RWPE2 (cell line): ENCODE results near the gene MAST2.

ENCODE experiments used
- ATAC-seq: fragments of 200-7000 bp; cut with Tn5 transposase; 3 replicates; pipeline ENCODE4 v1.9.1; 2021; ENCODE audit warnings: low read depth
- DNase-seq: peaks from one replicate; pipeline ENCODE4 v3.0.0-alpha.2; 2020; ENCODE audit warnings: low spot score
- H3K27ac ChIP-seq: fragments of 450-650 bp; 2 replicates; pipeline ENCODE4 v1.5.1; 2017; ENCODE audit warnings: mild to moderate bottlenecking; ENCODE audit not compliant: poor library complexity, severe bottlenecking
- H3K27me3 ChIP-seq: fragments of 250-450 bp; sonication (Bioruptor Pico); 2 replicates; pipeline ENCODE4 v1.5.1; 2021; ENCODE audit warnings: mild to moderate bottlenecking, moderate library complexity; ENCODE audit not compliant: insufficient read depth, poor library complexity, severe bottlenecking
- H3K36me3 ChIP-seq: fragments of 250-450 bp; sonication (Bioruptor Pico); 2 replicates; pipeline ENCODE4 v1.5.1; 2020; ENCODE audit warnings: low read depth, mild to moderate bottlenecking, moderate library complexity
- H3K4me1 ChIP-seq: fragments of 250-450 bp; sonication (Bioruptor Pico); 2 replicates; pipeline ENCODE4 v1.5.1; 2021; ENCODE audit warnings: mild to moderate bottlenecking, moderate library complexity; ENCODE audit not compliant: insufficient read depth, poor library complexity, severe bottlenecking
- H3K4me3 ChIP-seq: fragments of 250-450 bp; sonication (Bioruptor Pico); 2 replicates; pipeline ENCODE4 v1.5.1; 2021; ENCODE audit warnings: mild to moderate bottlenecking, moderate library complexity; ENCODE audit not compliant: severe bottlenecking
- H3K9me3 ChIP-seq: fragments of 250-450 bp; sonication (Bioruptor Pico); 2 replicates; pipeline ENCODE4 v1.5.1; 2021; ENCODE audit warnings: mild to moderate bottlenecking, moderate library complexity; ENCODE audit not compliant: severe bottlenecking
- CTCF ChIP-seq: fragments of 450-650 bp; IDR thresholded peaks from one replicate; pipeline ENCODE4 v1.5.1; 2017; ENCODE audit warnings: mild to moderate bottlenecking, moderate library complexity; ENCODE audit not compliant: poor library complexity, severe bottlenecking

The MAST2 gene

DNA sequence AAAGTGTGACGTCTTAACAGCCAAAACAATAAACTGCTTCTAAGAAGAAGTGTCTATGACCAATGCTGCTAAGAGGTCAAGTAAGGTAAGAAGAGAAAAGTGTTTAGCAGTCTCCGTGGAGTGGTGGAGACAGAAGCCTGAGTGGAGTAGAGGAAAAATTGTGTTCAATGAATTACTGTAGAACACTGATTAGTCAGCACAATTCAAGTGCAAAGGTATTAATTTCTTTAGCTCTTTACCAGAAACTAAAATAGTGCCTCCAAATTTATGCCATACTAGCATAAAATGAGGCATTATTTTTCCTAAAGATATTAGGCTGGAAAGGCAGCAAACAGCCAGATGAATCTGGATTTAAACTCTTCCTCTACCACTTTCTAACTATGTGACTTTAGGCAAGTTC, 272.9 kb downstream of the MAST2 start:
- H3K9me3 ChIP-seq, result no peaks in the 10 kb centered on the region
- no peaks in the 10 kb centered on the region for H3K27me3 ChIP-seq
- no peak for TF ChIP-seq CTCF
- H3K4me1 ChIP-seq, result peaks cover 24% of the 10 kb centered on the region
- 0 out of 2 replicates have a peak, but pooled peaks cover 6% of the 10 kb centered on the region for H3K36me3 ChIP-seq
- ATAC-seq (no peak), DNase-seq (no peak)
- H3K27ac ChIP-seq, result no peak overlapping the region
- H3K4me3 ChIP-seq, result no peak overlapping the region

DNA sequence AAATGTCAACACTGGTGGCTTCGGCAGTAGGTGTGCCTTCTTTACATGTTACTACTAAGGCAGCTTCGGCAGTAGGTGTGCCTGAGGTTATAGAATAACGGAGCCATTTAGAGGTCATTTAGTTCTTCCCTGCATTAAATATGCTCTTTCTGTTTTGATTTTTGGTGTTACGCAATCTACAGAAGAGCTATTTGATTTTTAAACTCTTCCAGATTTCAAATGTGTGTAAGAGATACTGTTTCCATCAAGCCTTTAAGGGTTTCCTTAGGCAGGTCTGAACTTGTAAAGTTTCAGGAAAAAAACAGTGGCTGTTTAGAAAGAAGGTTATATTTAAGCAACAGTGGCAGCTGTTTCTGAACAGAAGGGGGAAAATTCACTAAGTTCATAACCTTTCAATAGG, 274.2 kb downstream of the MAST2 start:
- Histone ChIP-seq H3K4me3 (no peak overlapping the region), H3K36me3 (0 out of 2 replicates have a peak, but pooled peaks cover 6% of the 10 kb centered on the region)
- ATAC-seq, result peak; percentile 66

DNA sequence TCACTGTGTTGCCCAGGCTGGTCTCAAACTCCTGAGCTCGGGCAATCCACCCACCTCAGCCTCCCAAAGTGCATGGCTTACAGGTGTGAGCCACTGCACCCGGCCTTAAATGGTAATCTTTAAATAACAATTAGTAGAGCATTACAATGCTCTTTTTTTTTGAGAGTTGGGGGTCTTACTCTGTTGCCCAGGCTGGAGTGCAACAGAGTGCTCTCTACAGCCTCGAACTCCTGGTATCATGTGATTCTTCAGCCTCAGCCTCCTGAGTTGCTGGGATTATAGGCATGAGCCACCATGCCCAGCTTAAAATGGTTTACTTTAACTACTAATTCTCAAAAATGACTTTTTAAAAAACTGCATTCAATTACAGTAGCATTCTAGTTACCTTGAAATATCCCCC, 276.8 kb downstream of the MAST2 start:
- Histone ChIP-seq H3K27me3 (no peaks in the 10 kb centered on the region), H3K4me1 (peaks cover 28% of the 10 kb centered on the region), H3K4me3 (no peak overlapping the region), H3K36me3 (0 out of 2 replicates have a peak, but pooled peaks cover 6% of the 10 kb centered on the region), H3K27ac (no peak overlapping the region), H3K9me3 (no peaks in the 10 kb centered on the region)
- no peak for TF ChIP-seq CTCF
- ATAC-seq, result no peak
- DNase-seq, result no peak

More for the DNA sequence above, 274.2 kb downstream of the MAST2 start:
- Histone ChIP-seq H3K27me3 (no peaks in the 10 kb centered on the region), H3K4me1 (peaks cover 17% of the 10 kb centered on the region), H3K27ac (peak overlapping the region; percentile 39), H3K9me3 (no peaks in the 10 kb centered on the region)
- TF ChIP-seq CTCF, result no peak
- DNase-seq, result no peak

GRCh38 chr1:46081206-46081605, 277.8 kb downstream of the MAST2 start:
- H3K27ac ChIP-seq, result no peak overlapping the region
- H3K36me3 ChIP-seq, result 0 out of 2 replicates have a peak, but pooled peaks cover 6% of the 10 kb centered on the region
- H3K27me3 ChIP-seq, result no peaks in the 10 kb centered on the region
- H3K9me3 ChIP-seq, result no peaks in the 10 kb centered on the region
- TF ChIP-seq CTCF, result no peak
- no peak for ATAC-seq
- DNase-seq, result no peak
- H3K4me1 ChIP-seq, result peaks cover 36% of the 10 kb centered on the region
- H3K4me3 ChIP-seq, result no peak overlapping the region

DNA sequence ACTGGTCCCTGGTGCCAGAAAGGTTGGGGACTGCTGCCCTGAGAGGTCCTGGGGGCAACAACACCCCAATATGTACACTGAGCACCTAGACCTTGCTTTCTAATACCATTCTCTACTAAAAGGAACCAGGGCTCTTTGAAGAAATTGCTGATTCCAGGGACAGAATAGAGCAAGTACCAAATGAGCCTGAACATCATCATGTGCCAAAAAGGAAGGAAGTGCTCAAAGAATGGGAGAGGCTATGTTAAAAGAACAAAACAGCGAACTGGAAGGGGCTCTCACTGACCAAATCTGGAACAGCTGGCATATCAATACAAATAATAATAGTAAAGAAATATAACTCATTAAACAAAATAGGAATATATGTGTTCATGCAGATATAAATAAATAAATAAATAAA, 278.2 kb downstream of the MAST2 start:
- H3K4me3 ChIP-seq, result no peak overlapping the region
- H3K36me3 ChIP-seq, result 0 out of 2 replicates have a peak, but pooled peaks cover 6% of the 10 kb centered on the region
- no peak for DNase-seq
- no peak for ATAC-seq
- H3K27ac ChIP-seq, result no peak overlapping the region
- TF ChIP-seq CTCF, result no peak
- H3K27me3 ChIP-seq, result no peaks in the 10 kb centered on the region
- no peaks in the 10 kb centered on the region for H3K9me3 ChIP-seq
- peaks cover 39% of the 10 kb centered on the region for H3K4me1 ChIP-seq
